ENCODE measurements around the gene ACOXL. TPM values are rescaled to one million over a fixed set of nuclear protein-coding genes. Genes with fewer than 3 reads are reported as not detected.
A peak's percentile ranks its signal among the peaks of the same experiment; 100 is the strongest.

Gene ACOXL
- total RNA-seq, 2 experiments from 2014 or later, result not detected

- no peaks in the 10 kb centered on the region for H3K27me3 Mint-ChIP-seq
- TF ChIP-seq CTCF (IDR thresholded peaks at IDR 0.05), result no peak
Observed at GRCh38 chr2:111160758-111161157, 428.4 kb downstream of the ACOXL start.

GRCh38 chr2:111161971-111162370 is 429.6 kb downstream of the ACOXL start:
- ATAC-seq (ENCODE audit: poor library complexity) (no peak), DNase-seq (no peak)
- Histone ChIP-seq H3K4me3 (ENCODE audit: low read length) (no peak overlapping the region), H3K4me1 (ENCODE audit: insufficient read depth, low read length) (peaks cover 9% of the 10 kb centered on the region), H3K36me3 (ENCODE audit: insufficient read depth, low read length) (peaks cover 21% of the 10 kb centered on the region), H3K9me3 (ENCODE audit: control insufficient read depth in 1 of 2, insufficient read depth in 1 of 2, low read length in 2 of 2) (no peaks in the 10 kb centered on the region), H3K27me3 (ENCODE audit: control insufficient read depth in 1 of 2, insufficient read depth in 2 of 2, low read length in 2 of 2) (no peaks in the 10 kb centered on the region), H3K27ac (ENCODE audit: low read depth in 1 of 2, low read length in 2 of 2) (no peak overlapping the region)
- CTCF ChIA-PET, result no interaction called here
- intact Hi-C loops (cut with DNase I, micrococcal nuclease), result no loop called here
- Mint-ChIP-seq H3K4me1 (ENCODE audit: low read depth) (peaks cover 52% of the 10 kb centered on the region), H3K36me3 (ENCODE audit: low read depth) (peaks cover 38% of the 10 kb centered on the region), H3K27me3 (no peaks in the 10 kb centered on the region), H3K4me3 (no peak overlapping the region), H3K27ac (no peak overlapping the region), H3K9me3 (no peaks in the 10 kb centered on the region)
- POLR2A ChIA-PET, result no interaction called here
- TF ChIP-seq CTCF (IDR thresholded peaks at IDR 0.05), result no peak

More at GRCh38 chr2:111160758-111161157, 428.4 kb downstream of the ACOXL start:
- intact Hi-C loops (cut with DNase I, micrococcal nuclease), result no loop called here
- DNase-seq (no peak), ATAC-seq (ENCODE audit: poor library complexity) (no peak)
- POLR2A ChIA-PET, result no interaction called here
- Histone ChIP-seq H3K4me1 (ENCODE audit: insufficient read depth, low read length) (peaks cover 9% of the 10 kb centered on the region), H3K27me3 (ENCODE audit: control insufficient read depth in 1 of 2, insufficient read depth in 2 of 2, low read length in 2 of 2) (no peaks in the 10 kb centered on the region), H3K9me3 (ENCODE audit: control insufficient read depth in 1 of 2, insufficient read depth in 1 of 2, low read length in 2 of 2) (no peaks in the 10 kb centered on the region), H3K36me3 (ENCODE audit: insufficient read depth, low read length) (peaks cover 18% of the 10 kb centered on the region), H3K4me3 (ENCODE audit: low read length) (no peak overlapping the region), H3K27ac (ENCODE audit: low read depth in 1 of 2, low read length in 2 of 2) (no peak overlapping the region)
- CTCF ChIA-PET, result no interaction called here
- H3K36me3 Mint-ChIP-seq (ENCODE audit: low read depth), result peaks cover 34% of the 10 kb centered on the region
- no peak overlapping the region for H3K4me3 Mint-ChIP-seq
- peaks cover 61% of the 10 kb centered on the region for H3K4me1 Mint-ChIP-seq (ENCODE audit: low read depth)
- H3K9me3 Mint-ChIP-seq, result no peaks in the 10 kb centered on the region
- H3K27ac Mint-ChIP-seq, result no peak overlapping the region

DNA sequence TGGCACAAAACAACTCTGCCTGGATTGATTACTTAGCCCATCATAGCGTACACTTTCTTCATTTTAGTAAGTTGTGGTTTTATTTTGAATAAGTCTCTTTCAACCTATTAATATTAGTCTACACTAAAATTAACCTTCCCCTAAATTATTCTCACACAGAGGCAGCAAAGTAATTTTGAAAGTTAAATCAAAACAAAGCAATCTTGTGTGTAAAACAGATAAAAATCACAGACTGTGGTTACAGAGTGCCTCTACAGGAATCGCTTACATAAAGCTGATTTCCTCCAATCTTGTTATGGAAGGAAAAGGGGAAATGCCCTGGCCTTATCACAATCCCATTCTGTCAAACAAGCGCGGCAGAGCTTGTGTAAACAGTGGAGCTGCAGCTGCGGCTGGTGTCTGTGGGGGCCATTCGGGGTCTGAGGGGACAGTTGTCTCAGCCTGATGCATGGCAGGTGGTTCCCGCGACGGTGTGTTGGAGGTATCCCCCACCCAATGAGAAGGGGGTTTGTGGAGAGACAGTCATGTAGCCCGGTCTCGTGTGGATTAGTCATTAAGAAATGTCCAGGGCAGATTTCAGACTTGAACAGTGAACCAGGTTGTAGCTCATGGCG is 430.5 kb downstream of the ACOXL start:
- ChIA-PET CTCF (no interaction called here), POLR2A (no interaction called here)
- no peaks in the 10 kb centered on the region for H3K27me3 ChIP-seq (ENCODE audit: control insufficient read depth in 1 of 2, insufficient read depth in 2 of 2, low read length in 2 of 2)
- no peaks in the 10 kb centered on the region for H3K9me3 Mint-ChIP-seq
- no peak overlapping the region for H3K4me3 ChIP-seq (ENCODE audit: low read length)
- H3K4me1 ChIP-seq (ENCODE audit: insufficient read depth, low read length), result peaks cover 12% of the 10 kb centered on the region
- peaks cover 24% of the 10 kb centered on the region for H3K36me3 ChIP-seq (ENCODE audit: insufficient read depth, low read length)
- H3K4me1 Mint-ChIP-seq (ENCODE audit: low read depth), result peaks cover 43% of the 10 kb centered on the region
- no peak for TF ChIP-seq CTCF (IDR thresholded peaks at IDR 0.05)
- H3K27ac Mint-ChIP-seq, result peak overlapping the region; percentile 17
- H3K9me3 ChIP-seq (ENCODE audit: control insufficient read depth in 1 of 2, insufficient read depth in 1 of 2, low read length in 2 of 2), result no peaks in the 10 kb centered on the region
- ATAC-seq (ENCODE audit: poor library complexity) (no peak), DNase-seq (peak in 2 of 14 experiments; percentile 38 to 50)
- peaks cover 41% of the 10 kb centered on the region for H3K36me3 Mint-ChIP-seq (ENCODE audit: low read depth)
- intact Hi-C loops (cut with DNase I, micrococcal nuclease), result no loop called here
- peak overlapping the region; percentile 25 for H3K4me3 Mint-ChIP-seq
- H3K27ac ChIP-seq (ENCODE audit: low read depth in 1 of 2, low read length in 2 of 2), result no peak overlapping the region
- H3K27me3 Mint-ChIP-seq, result no peaks in the 10 kb centered on the region

All from CD4-positive, alpha-beta T cell (primary cell).